ENCODE data around the gene GDPD3.

GRCh38 chr16:30115238-30115637 is 1.9 kb upstream of the GDPD3 start:
- TF ChIP-seq POLR2A (IDR thresholded peaks at IDR 0.05) (no peak), EP300 (IDR thresholded peaks at IDR 0.05) (no peak)
- TF ChIP-seq, protein P1, sequence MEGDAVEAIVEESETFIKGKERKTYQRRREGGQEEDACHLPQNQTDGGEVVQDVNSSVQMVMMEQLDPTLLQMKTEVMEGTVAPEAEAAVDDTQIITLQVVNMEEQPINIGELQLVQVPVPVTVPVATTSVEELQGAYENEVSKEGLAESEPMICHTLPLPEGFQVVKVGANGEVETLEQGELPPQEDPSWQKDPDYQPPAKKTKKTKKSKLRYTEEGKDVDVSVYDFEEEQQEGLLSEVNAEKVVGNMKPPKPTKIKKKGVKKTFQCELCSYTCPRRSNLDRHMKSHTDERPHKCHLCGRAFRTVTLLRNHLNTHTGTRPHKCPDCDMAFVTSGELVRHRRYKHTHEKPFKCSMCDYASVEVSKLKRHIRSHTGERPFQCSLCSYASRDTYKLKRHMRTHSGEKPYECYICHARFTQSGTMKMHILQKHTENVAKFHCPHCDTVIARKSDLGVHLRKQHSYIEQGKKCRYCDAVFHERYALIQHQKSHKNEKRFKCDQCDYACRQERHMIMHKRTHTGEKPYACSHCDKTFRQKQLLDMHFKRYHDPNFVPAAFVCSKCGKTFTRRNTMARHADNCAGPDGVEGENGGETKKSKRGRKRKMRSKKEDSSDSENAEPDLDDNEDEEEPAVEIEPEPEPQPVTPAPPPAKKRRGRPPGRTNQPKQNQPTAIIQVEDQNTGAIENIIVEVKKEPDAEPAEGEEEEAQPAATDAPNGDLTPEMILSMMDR (IDR thresholded peaks at IDR 0.05) = no peak

All from ovary (tissue), 3 donors.